Stimulated activated CD8-positive, alpha-beta memory T cell treated with anti-CD3 and anti-CD28 coated beads, Interleukin-15, amount 100 ng/mL, for 4 hours (primary cell): ENCODE results near the gene CIC.
"Not testable (repeated sequence)": the region's sequence is repeated elsewhere in the genome, so short reads cannot be mapped to it uniquely, and the experiment has no call there.

Experiments
- DNase-seq, 2 donors: peaks; one replicate each; pipeline ENCODE4 v3.0.0-alpha.2; 2020; ENCODE audit warnings: low read depth in 2 of 2

The CIC gene

DNA sequence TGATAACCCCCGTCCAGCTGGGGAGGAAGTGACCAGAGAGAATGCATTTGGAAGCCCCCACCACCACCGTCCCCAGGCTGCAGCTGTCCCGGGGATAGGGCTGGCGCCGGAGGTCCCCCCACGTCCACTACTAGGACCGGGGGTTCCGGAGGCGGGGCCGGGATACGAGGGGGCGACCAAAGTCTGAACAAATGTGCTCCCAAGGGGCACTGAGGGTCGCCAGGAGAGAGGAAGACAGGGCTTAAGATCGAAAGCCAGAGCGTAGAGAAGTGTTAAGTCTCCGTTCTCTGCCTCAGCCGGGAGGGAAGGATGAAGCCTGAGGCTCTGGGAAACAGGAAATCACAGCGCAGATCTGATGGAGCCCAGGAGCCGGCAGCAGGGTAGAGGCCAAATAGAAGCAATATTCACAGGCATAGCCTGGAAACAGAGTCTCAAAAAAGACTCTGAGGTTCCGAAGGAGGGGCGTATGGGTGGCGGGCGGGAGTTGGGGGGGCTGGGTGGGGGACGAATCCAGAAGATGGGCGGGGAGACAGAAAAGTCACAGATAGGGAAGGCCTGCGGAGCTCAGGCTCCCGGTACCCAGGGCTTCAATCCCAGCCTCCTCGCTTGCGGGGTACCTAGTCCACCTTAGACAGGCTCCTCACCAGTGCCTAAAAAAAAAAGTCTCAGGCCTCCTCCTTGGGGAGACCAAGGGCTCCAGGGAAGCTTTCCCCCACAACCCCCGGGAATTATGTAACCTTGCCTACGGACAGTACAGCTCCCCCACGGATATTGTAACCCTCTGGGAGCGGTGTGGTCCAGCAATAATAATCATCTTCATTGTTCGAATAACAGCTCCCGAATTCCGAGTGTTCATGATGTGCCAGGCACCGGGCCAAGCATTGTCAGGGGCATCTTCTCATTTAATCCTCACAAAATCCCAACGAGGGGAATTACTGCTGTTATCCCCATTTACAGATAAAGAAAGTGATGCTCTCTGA is 13.0 kb upstream of the CIC start:
- no peak for DNase-seq

GRCh38 chr19:42257842-42258241 is 11.2 kb upstream of the CIC start:
- DNase-seq = not testable (repeated sequence)

DNA sequence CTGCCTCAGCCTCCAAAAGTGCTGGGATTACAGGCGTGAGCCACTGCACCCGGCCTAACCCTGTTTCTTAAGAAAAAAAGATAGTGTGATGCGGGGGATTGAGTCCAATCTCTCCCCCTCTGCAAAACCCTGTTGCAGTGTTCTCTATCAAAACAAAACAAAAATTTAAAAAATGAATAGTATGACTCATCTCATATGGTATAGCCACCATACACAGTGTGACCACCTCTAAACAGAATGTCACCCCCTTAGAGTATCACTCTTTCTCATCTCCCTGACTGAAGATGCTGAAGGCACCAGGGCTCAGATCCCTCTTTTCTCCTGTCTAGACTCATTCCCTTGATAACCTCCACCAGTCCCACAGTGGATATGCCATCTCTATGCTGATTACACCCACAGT is 7.3 kb upstream of the CIC start:
- DNase-seq = no peak

DNA sequence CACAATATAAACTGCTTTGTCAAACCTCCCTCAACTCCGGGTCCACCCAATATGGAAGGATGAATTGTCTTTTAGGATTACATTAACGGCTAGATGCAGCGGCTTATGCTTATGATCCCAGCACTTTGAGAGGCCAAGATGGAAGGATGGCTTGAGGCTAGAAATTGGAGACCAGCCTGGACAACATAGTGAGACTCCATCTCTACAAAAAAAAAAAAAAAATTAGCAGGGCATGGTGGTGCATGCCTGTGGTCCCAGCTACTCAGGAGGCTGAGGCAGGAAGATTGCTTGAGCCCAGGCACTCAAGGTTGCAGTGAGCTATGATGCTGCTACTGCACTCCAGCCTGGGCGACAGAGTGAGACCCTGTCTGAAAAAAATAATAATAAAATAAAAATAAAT is 2.9 kb upstream of the CIC start:
- DNase-seq = not testable (repeated sequence)

DNA sequence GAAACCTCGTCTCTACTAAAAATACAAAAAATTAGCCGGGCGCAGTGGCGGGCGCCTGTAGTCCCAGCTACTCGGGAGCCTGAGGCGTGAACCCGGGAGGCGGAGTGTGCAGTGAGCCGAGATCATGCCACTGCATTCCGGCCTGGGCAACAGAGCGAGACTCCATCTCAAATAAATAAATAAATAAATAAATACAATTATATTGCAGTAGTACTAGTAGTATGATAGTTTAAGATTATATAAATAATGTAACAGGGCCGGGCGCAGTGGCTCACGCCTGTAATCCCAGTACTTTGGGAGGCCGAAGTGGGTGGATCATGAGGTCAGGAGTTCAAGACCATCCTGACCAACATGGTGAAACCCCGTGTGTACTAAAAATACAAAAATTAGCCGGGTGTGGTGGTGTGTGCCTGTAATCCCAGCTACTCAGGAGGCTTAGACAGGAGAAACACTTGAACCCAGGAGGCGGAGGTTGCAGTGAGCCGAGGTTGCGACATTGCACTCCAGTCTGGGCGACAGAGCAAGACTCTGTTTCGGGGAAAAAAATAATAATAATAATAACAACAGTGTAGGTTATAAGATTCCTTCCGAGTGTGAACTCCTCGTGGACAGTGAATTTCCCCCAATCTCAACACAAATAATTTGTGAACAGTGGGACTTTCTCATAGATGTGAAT is 2.0 kb upstream of the CIC start:
- DNase-seq = not testable (repeated sequence)

DNA sequence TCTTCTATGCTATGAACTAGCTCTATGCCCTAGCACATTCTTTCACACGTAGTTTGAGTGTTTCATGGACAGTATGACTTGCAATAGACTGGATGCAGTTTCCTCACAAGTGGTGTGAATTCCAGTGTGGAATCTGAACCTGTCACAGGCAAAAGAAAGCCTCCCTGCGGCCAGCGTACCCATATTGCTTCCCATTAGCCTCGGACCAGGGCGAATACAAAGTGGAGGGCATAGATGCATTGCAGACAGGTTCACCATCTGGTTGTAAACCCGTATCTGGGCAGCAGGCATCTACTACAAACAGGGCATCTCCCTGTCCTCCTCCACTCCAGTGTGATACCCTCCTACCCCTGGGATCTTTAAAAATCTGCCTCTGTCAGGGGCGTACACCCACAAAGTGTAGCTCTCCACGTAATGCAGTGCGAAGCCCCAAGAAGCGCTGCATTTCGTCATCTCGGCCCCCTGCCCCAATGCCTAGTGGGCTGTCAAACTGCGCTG is 1.4 kb upstream of the CIC start:
- DNase-seq = no peak

GRCh38 chr19:42268142-42268703 is 829 bp upstream of the CIC start:
- peak; percentile 98 for DNase-seq

- no peak for DNase-seq
These were observed 660 bp downstream of the CIC start for GRCh38 chr19:42269478-42270345.

DNA sequence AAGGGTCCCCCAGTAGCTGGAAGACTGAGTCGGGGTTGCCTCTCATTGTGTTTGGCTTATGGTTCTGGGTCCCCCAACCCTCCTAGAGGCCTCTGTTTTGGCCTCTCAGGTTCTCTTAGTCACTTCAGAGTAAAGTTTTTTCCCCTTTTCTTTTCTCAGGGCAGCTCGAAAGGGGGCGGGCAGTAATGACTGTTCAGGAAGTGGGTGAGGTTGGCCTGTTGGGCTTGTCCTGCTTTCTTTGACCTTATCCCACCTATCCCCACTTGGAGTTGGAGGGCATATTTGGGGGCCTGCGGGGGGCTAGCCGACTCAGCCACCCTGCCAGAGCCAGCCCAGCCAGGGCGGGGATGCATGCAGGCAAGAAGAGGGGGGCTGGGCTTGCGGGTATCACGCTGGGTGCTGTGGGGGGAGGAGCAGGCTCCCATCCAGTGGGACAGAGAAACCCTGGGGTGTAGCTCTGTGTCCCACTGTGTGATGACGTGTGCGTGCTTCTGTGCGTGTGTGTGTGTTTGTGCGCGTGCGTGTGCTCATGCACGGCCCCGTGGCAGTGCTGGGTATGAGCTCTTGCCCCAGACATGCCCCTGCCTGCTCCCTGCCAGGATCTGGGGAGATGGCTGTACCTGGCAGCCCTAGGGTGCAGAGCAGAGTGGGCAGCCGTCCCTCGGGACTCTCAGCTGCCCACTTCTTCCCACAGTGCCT is 1.4 kb downstream of the CIC start:
- peak; percentile 29 to 33 for DNase-seq

- no peak for DNase-seq
These were observed 2.0 kb downstream of the CIC start for GRCh38 chr19:42271045-42271419.

DNA sequence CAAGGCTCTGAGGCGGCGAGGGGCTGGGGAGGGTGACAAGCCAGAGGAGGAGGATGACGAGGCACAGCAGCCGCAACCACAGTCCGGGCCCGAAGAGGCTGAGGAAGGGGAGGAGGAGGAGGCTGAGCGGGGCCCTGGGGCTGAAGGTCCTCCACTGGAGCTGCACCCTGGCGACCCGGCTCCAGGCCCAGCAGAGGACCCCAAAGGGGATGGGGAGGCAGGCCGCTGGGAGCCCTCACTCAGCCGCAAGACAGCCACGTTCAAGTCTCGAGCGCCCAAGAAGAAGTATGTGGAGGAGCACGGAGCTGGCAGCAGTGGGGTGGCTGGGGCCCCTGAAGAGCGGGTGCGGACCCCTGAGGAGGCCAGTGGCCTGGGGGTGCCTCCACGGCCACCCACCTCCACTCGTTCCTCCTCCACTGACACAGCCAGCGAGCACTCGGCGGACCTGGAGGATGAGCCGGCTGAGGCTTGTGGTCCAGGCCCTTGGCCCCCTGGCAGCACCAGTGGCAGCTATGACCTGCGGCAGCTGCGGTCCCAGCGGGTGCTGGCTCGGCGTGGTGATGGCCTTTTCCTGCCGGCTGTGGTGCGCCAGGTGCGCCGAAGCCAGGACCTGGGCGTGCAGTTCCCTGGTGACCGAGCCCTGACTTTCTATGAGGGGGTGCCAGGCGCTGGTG is 2.9 kb downstream of the CIC start:
- no peak for DNase-seq

GRCh38 chr19:42272535-42272897 is 3.5 kb downstream of the CIC start:
- DNase-seq = no peak

GRCh38 chr19:42272989-42273406 is 3.9 kb downstream of the CIC start:
- DNase-seq = no peak

GRCh38 chr19:42273407-42274064 is 4.5 kb downstream of the CIC start:
- DNase-seq = no peak

- no peak for DNase-seq
These were observed 5.1 kb downstream of the CIC start for GRCh38 chr19:42274065-42274682.

DNA sequence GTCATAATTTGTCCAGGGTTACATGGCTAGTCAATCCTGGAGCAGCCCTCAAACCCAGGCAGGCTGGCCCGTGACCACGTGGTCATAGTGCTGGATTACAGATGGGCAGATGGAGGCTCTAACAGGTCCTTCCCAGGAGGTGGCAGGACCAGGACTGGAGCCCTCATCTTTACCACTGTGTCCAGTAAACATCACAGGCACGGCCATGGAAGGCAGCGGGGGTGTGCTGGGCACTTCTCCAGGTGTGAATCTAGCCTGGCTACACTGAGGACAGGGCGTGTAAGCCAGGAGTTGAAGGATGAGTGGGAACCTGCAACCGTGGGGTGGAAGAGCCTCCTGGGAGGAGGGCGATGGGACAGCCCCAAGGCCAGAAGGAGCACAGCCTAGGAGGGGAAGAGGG is 6.1 kb downstream of the CIC start:
- no peak for DNase-seq

- no peak for DNase-seq
These were observed 6.5 kb downstream of the CIC start for GRCh38 chr19:42275517-42275916.

DNA sequence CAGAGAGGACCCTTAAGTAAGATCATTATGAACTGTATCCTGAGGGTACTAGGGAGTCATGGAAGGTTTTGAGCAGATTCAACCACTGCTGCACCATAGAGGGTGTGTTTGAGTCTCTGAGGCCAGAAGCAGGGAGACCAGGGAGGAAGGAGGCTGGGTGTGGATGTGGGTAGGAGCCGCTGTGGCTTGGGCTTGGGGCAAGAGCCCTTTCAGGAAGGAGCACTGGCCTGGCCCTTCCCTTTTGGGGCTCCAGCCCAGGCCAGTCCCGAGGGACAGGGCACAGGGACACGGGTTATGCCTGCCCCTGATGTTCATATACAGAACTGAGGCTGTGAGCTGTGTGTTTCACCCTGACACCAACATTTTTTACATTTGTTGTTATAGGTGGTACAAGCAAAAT is 7.2 kb downstream of the CIC start:
- DNase-seq = no peak

GRCh38 chr19:42276821-42277220 is 7.8 kb downstream of the CIC start:
- DNase-seq = no peak
